Breast epithelium (tissue), 4 donors: Measurements from ENCODE around the gene PTPRN2. TPM values are rescaled to one million over a fixed set of nuclear protein-coding genes. Genes with fewer than 3 reads are reported as not detected.

Source experiments
- DNase-seq, 2 donors: peaks; one replicate each; pipeline ENCODE4 v3.0.0-alpha.2; 2019; ENCODE audit warnings: low spot score in 2 of 2
- H3K27ac ChIP-seq, 2 donors: fragments of 200-600 bp; sonication (generic) in 1 of 2; one replicate each; pipeline ENCODE4 v1.5.1; 2016 to 2019; ENCODE audit warnings: mild to moderate bottlenecking in 1 of 2
- H3K27me3 ChIP-seq, 2 donors: fragments of 200-600 bp; sonication (generic) in 1 of 2; one replicate each; pipeline versions ENCODE4 v1.5.1 to v1.6.0; 2017 to 2019; ENCODE audit warnings: control low read depth in 1 of 2, mild to moderate bottlenecking in 1 of 2
- H3K36me3 ChIP-seq: fragments of 200-600 bp; one replicate; pipeline ENCODE4 v1.5.1; 2019
- H3K4me1 ChIP-seq, 2 donors: fragments of 200-600 bp; sonication (generic); one replicate each; pipeline ENCODE4 v1.5.1; 2016 to 2019; ENCODE audit warnings: control low read depth in 1 of 2
- H3K4me3 ChIP-seq, 3 donors: fragments of 200-600 bp; sonication (generic); 1 replicate in 2 of 3; 2 replicates in 1 of 3; pipeline ENCODE4 v1.5.1; 2016 to 2019; ENCODE audit warnings: mild to moderate bottlenecking in 3 of 3, moderate library complexity in 2 of 3
- H3K9me3 ChIP-seq, 2 donors: fragments of 200-600 bp; sonication (generic) in 1 of 2; one replicate each; pipeline ENCODE4 v1.5.1; 2016 to 2019; ENCODE audit warnings: control low read depth in 1 of 2
- POLR2A ChIP-seq: fragments of 450-650 bp; IDR thresholded peaks from one replicate; pipeline ENCODE4 v1.6.1; 2016; ENCODE audit warnings: antibody characterized with exemption, mild to moderate bottlenecking, moderate library complexity
- POLR2AphosphoS5 ChIP-seq, 3 donors: sonication (generic); formaldehyde crosslinking; IDR thresholded peaks; one replicate each; pipeline ENCODE4 v1.6.1; 2017; ENCODE audit warnings: antibody characterized with exemption in 3 of 3
- intact Hi-C: fragments of 100-400 bp; cut with DNase I; formaldehyde crosslinking; loops from one replicate; pipeline ENCODE4 v1.15.1; 2023; ENCODE audit warnings: low total_unique reads
- total RNA-seq, 3 donors: library from RNA; depleted of rRNA; stranded (reverse); fragments of >200 nt; gene quantifications; one replicate each; pipeline ENCODE4 v1.1.0, GENCODE V29; 2016
- TF ChIP-seq, protein P1 (sequence below), 3 donors: fragments of 450-650 bp; IDR thresholded peaks; one replicate each; pipeline ENCODE4 v1.5.1; 2016 to 2017; ENCODE audit warnings: antibody characterized with exemption in 3 of 3, mild to moderate bottlenecking in 3 of 3, moderate library complexity in 3 of 3

PTPRN2 gene
- total RNA-seq, 3 donors from 2014 or later: 1.6 to 2.2 (median 2.2) TPM

GRCh38 chr7:158620839-158621441 lies 33.3 kb upstream of the PTPRN2 start:
- Histone ChIP-seq H3K27ac (no peak overlapping the region), H3K9me3 (no peaks in the 10 kb centered on the region), H3K27me3 (no peaks in the 10 kb centered on the region), H3K4me3 (no peak overlapping the region), H3K36me3 (no peaks in the 10 kb centered on the region), H3K4me1 (no peaks in the 10 kb centered on the region)
- DNase-seq: no peak
- TF ChIP-seq POLR2A (no peak), POLR2AphosphoS5 (IDR thresholded peaks at IDR 0.05) (no peak)
- TF ChIP-seq, protein P1, sequence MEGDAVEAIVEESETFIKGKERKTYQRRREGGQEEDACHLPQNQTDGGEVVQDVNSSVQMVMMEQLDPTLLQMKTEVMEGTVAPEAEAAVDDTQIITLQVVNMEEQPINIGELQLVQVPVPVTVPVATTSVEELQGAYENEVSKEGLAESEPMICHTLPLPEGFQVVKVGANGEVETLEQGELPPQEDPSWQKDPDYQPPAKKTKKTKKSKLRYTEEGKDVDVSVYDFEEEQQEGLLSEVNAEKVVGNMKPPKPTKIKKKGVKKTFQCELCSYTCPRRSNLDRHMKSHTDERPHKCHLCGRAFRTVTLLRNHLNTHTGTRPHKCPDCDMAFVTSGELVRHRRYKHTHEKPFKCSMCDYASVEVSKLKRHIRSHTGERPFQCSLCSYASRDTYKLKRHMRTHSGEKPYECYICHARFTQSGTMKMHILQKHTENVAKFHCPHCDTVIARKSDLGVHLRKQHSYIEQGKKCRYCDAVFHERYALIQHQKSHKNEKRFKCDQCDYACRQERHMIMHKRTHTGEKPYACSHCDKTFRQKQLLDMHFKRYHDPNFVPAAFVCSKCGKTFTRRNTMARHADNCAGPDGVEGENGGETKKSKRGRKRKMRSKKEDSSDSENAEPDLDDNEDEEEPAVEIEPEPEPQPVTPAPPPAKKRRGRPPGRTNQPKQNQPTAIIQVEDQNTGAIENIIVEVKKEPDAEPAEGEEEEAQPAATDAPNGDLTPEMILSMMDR (IDR thresholded peaks at IDR 0.05): no peak
- intact Hi-C loops: no loop called here

GRCh38 chr7:158620418-158620817 lies 32.8 kb upstream of the PTPRN2 start:
- Histone ChIP-seq H3K4me3 (no peak overlapping the region), H3K9me3 (no peaks in the 10 kb centered on the region), H3K27me3 (no peaks in the 10 kb centered on the region), H3K4me1 (no peaks in the 10 kb centered on the region), H3K36me3 (no peaks in the 10 kb centered on the region), H3K27ac (no peak overlapping the region)
- DNase-seq: no peak
- intact Hi-C loops: no loop called here
- TF ChIP-seq POLR2A (no peak), POLR2AphosphoS5 (IDR thresholded peaks at IDR 0.05) (no peak)
- TF ChIP-seq, protein P1 (IDR thresholded peaks at IDR 0.05): no peak

DNA sequence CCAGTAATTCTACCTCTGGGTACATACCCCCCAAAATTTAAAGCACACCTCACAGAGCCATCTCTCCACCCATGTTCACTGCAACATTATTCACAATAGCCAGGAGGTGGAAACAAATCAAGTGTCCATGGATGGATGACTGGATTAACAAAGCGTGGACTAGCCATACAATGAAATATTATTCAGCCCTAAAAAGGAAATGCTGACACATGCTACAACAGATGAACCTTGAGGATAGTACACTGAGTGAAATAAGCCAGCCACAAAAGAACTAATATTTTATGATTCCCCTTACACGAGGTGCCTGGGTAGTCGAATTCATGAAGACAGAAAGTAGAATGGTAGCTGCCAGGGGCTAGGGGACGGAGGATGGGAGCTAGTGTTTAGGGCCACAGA lies 31.1 kb upstream of the PTPRN2 start:
- no peaks in the 10 kb centered on the region for H3K36me3 ChIP-seq
- no peak for DNase-seq
- H3K4me1 ChIP-seq: no peaks in the 10 kb centered on the region
- no peak overlapping the region for H3K27ac ChIP-seq
- TF ChIP-seq POLR2AphosphoS5 (IDR thresholded peaks at IDR 0.05) (no peak), POLR2A (no peak)
- TF ChIP-seq, protein P1 (IDR thresholded peaks at IDR 0.05): no peak
- H3K4me3 ChIP-seq: no peak overlapping the region
- no peaks in the 10 kb centered on the region for H3K9me3 ChIP-seq
- intact Hi-C loops: no loop called here
- no peaks in the 10 kb centered on the region for H3K27me3 ChIP-seq

DNA sequence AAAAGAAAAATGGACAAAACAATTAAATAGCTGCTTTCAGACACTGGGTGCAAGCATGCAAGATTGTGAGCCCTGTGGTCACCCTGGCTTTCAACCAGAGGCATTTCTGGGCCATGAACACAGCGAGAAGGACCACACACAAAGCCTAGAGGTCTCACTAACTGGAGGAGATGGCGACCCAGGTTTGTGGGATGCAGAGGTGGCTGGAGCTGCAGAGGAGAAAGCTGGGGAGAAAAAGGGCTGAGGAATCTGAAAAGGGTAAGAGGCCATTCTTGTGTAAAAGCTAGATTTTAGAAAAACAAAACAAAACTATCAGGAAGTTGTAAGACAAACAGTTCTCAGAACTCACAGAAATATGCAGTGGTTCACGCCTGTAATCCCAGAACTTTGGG lies 30.1 kb upstream of the PTPRN2 start:
- H3K4me3 ChIP-seq: no peak overlapping the region

DNA sequence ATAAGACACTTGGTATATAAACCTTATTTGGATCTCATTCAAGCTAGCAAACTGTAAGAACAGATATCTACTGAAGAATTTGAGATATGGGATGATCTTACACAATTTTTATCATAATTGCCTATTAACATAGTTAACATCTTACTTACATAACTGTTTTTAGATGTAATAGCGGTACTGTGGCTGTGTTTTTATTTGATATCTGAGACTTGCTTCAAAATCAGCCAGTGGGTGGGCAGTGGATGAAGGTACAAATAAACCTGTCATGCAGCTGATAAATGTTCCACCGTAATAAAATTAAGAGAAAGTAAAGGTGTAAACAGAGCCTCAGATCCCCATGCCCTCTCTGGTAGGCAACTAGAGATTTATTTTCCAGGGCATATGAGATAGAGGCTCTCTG lies 28.4 kb upstream of the PTPRN2 start:
- TF ChIP-seq POLR2AphosphoS5 (IDR thresholded peaks at IDR 0.05) (no peak), POLR2A (no peak)
- TF ChIP-seq, protein P1 (IDR thresholded peaks at IDR 0.05): no peak
- Histone ChIP-seq H3K27me3 (no peaks in the 10 kb centered on the region), H3K27ac (no peak overlapping the region), H3K9me3 (no peaks in the 10 kb centered on the region), H3K4me1 (no peaks in the 10 kb centered on the region), H3K36me3 (no peaks in the 10 kb centered on the region), H3K4me3 (no peak overlapping the region)
- intact Hi-C loops: no loop called here
- no peak for DNase-seq

More for the DNA sequence above, 30.1 kb upstream of the PTPRN2 start:
- DNase-seq: no peak
- Histone ChIP-seq H3K27me3 (no peaks in the 10 kb centered on the region), H3K36me3 (no peaks in the 10 kb centered on the region), H3K27ac (no peak overlapping the region), H3K9me3 (no peaks in the 10 kb centered on the region), H3K4me1 (no peaks in the 10 kb centered on the region)
- intact Hi-C loops: no loop called here
- TF ChIP-seq POLR2AphosphoS5 (IDR thresholded peaks at IDR 0.05): no peak
- no peak for TF ChIP-seq POLR2A
- TF ChIP-seq, protein P1 (IDR thresholded peaks at IDR 0.05): no peak
